ENCODE results near the gene ADRA2C.

DNA sequence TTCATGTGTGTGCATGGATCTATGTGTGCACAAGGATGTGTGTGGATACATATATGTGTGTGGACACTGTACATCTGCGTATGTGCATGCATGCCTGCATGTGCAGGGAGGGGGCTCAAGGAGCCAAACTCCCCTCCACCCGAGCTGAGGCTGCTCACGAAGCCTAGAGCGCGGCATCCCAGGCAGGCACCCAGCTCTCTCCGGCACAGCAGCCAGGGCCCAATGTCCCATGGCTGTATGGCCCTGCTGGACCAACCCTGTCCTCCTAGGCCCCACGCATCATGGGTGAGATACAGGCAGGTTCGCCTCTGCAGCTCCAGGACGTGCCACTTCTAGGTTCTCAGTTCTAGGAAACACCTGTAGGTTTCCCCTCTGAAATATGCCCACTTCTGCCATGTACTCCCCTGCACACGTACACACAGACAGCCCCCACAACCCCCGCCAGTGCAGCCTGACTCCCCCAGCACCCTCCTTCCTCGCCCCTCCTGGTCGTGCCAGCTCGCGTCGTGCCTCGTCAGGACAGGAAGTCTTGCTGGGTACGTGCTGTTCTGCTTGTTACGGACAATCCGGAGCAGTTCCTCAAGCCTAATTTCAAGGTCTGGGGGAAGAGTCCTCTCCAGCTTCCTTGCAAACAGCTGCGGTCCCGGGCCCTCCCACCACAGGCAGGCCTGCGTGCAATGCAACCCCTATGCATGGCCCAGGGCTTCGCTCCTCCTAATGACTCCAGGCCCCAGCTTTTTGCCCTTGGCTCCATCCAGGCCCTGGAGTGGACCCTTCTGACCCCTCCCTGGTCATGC lies 3.2 kb upstream of the ADRA2C start:
- TF ChIP-seq, protein P1, sequence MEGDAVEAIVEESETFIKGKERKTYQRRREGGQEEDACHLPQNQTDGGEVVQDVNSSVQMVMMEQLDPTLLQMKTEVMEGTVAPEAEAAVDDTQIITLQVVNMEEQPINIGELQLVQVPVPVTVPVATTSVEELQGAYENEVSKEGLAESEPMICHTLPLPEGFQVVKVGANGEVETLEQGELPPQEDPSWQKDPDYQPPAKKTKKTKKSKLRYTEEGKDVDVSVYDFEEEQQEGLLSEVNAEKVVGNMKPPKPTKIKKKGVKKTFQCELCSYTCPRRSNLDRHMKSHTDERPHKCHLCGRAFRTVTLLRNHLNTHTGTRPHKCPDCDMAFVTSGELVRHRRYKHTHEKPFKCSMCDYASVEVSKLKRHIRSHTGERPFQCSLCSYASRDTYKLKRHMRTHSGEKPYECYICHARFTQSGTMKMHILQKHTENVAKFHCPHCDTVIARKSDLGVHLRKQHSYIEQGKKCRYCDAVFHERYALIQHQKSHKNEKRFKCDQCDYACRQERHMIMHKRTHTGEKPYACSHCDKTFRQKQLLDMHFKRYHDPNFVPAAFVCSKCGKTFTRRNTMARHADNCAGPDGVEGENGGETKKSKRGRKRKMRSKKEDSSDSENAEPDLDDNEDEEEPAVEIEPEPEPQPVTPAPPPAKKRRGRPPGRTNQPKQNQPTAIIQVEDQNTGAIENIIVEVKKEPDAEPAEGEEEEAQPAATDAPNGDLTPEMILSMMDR (IDR thresholded peaks at IDR 0.05), result no peak
- no peak for TF ChIP-seq ZFX (IDR thresholded peaks at IDR 0.05; ENCODE audit: borderline replicate concordance)
